ENCODE results near the gene OR6V1.
"Not testable (repeated sequence)": the region's sequence is repeated elsewhere in the genome, so short reads cannot be mapped to it uniquely, and the experiment has no call there.

OR6V1 gene

DNA sequence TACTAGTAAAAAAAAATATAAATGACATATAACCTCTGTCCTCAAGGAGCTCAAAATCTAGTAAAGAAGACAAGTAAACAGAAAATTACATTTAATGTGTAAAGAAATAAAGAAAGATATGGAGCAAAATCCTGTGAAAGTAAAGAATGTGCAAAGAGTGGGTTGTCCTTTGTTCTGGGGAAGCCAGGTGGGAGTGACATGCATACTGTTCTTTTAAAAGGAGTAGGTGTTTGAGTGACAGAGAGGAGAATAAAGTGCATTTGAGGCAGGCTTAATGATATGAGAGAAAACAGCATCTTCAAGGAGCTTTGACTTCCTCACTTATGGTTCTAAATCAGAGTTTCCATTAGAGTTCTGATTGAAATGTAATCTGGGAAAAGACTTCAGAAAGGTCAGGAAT, 22.0 kb downstream of the OR6V1 start:
- no peak overlapping the region for H3K4me3 ChIP-seq (replicated peaks in 1 of 2; ENCODE audit: low read depth in 2 of 2, low read length in 2 of 2)
- no peak for DNase-seq (ENCODE audit: low read depth in 2 of 2)
- TF ChIP-seq CTCF (IDR thresholded peaks at IDR 0.05; ENCODE audit: low read depth, low read length), result no peak

- no peak for TF ChIP-seq CTCF (IDR thresholded peaks at IDR 0.05; ENCODE audit: low read depth, low read length)
- H3K4me3 ChIP-seq (replicated peaks in 1 of 2; ENCODE audit: low read depth in 2 of 2, low read length in 2 of 2), result no peak overlapping the region
- DNase-seq (ENCODE audit: low read depth in 2 of 2), result no peak
These were observed 33.0 kb downstream of the OR6V1 start for GRCh38 chr7:143085109-143085508.

- DNase-seq (ENCODE audit: low read depth in 2 of 2); H3K4me3 ChIP-seq (replicated peaks in 1 of 2; ENCODE audit: low read depth in 2 of 2, low read length in 2 of 2): not testable (repeated sequence)
These were observed 33.5 kb downstream of the OR6V1 start for GRCh38 chr7:143085610-143086009.

DNA sequence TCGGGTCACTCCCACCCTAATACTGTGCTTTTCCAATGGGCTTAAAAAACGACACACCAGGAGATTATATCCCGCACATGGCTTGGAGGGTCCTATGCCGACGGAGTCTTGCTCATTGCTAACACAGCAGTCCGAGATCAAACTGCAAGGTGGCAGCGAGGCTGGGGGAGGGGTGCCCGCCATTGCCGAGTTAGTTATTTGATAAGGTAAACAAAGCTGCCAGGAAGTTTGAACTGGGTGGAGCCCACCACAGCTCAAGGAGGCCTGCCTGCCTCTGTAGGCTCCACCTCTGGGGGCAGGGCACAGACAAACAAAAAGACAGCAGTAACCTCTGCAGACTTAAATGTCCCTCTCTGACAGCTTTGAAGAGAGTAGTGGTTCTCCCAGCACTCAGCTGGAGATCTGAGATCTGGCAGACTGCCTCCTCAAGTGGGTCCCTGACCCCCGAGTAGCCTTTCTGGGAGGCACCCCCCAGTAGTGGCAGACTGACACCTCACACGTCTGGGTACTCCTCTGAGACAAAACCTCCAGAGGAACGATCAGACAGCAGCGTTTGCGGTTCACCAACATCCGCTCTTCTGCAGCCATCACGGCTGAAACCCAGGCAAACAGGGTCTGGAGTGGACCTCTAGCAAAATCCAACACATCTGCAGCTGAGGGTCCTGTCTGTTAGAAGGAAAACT, 36.5 kb downstream of the OR6V1 start:
- not testable (repeated sequence) for H3K4me3 ChIP-seq (replicated peaks in 1 of 2; ENCODE audit: low read depth in 2 of 2, low read length in 2 of 2); DNase-seq (ENCODE audit: low read depth in 2 of 2)

GRCh38 chr7:143096146-143096545, 44.0 kb downstream of the OR6V1 start:
- no peak overlapping the region for H3K4me3 ChIP-seq (replicated peaks in 1 of 2; ENCODE audit: low read depth in 2 of 2, low read length in 2 of 2)
- DNase-seq (ENCODE audit: low read depth in 2 of 2), result no peak
- TF ChIP-seq CTCF (IDR thresholded peaks at IDR 0.05; ENCODE audit: low read depth, low read length), result no peak

GRCh38 chr7:143099579-143099978, 47.4 kb downstream of the OR6V1 start:
- not testable (repeated sequence) for DNase-seq (ENCODE audit: low read depth in 2 of 2); H3K4me3 ChIP-seq (replicated peaks in 1 of 2; ENCODE audit: low read depth in 2 of 2, low read length in 2 of 2)

Measured in cardiac fibroblast (primary cell).